ENCODE data around the gene PALM3.

The PALM3 gene

DNA sequence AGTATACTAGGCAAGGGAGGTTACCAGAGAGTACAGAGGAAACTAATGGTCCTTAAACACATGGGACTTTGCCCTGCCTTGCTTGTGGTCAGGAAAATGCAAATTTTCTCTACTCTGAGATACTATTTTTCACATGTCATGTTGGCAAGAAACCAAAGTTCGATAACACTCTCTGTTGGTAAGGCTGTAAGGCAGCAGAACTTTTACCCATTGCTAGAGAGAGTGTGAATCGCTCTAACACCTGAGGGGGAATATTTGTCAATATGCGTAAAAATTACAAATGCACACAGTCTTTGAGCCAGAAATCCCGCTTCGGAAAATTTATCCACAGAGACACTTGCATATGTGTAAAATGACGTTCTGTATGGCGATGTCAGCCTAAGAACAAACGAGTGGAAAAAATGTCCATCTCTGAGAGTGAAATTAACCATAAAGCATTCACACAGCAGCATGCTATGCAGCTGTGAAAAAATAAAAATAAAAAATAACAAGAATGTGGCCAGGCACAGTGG lies 46.3 kb downstream of the PALM3 start:
- no peak for TF ChIP-seq CSDC2 (CRISPR knock-in tag; IDR thresholded peaks at IDR 0.05)
- no peak for TF ChIP-seq ZNF70 (CRISPR knock-in tag; IDR thresholded peaks at IDR 0.05)
- TF ChIP-seq ZNF565 (CRISPR knock-in tag; conservative IDR thresholded peaks at IDR 0.05; ENCODE audit: low read depth): no peak
- no peak for TF ChIP-seq RARB (CRISPR knock-in tag; IDR thresholded peaks at IDR 0.05)
- TF ChIP-seq OSR1 (CRISPR knock-in tag; IDR thresholded peaks at IDR 0.05): no peak
- TF ChIP-seq, protein P1, sequence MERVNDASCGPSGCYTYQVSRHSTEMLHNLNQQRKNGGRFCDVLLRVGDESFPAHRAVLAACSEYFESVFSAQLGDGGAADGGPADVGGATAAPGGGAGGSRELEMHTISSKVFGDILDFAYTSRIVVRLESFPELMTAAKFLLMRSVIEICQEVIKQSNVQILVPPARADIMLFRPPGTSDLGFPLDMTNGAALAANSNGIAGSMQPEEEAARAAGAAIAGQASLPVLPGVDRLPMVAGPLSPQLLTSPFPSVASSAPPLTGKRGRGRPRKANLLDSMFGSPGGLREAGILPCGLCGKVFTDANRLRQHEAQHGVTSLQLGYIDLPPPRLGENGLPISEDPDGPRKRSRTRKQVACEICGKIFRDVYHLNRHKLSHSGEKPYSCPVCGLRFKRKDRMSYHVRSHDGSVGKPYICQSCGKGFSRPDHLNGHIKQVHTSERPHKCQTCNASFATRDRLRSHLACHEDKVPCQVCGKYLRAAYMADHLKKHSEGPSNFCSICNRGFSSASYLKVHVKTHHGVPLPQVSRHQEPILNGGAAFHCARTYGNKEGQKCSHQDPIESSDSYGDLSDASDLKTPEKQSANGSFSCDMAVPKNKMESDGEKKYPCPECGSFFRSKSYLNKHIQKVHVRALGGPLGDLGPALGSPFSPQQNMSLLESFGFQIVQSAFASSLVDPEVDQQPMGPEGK (CRISPR knock-in tag; IDR thresholded peaks at IDR 0.05; ENCODE audit: borderline replicate concordance): no peak
- TF ChIP-seq PPARA (CRISPR knock-in tag; IDR thresholded peaks at IDR 0.05; ENCODE audit: borderline replicate concordance): no peak
- TF ChIP-seq ZFP30 (CRISPR knock-in tag; IDR thresholded peaks at IDR 0.05): no peak
- no peak for TF ChIP-seq TOX (CRISPR knock-in tag; IDR thresholded peaks at IDR 0.05; ENCODE audit: borderline replicate concordance)
- TF ChIP-seq SNAI2 (CRISPR knock-in tag; IDR thresholded peaks at IDR 0.05): no peak
- TF ChIP-seq, protein P2, sequence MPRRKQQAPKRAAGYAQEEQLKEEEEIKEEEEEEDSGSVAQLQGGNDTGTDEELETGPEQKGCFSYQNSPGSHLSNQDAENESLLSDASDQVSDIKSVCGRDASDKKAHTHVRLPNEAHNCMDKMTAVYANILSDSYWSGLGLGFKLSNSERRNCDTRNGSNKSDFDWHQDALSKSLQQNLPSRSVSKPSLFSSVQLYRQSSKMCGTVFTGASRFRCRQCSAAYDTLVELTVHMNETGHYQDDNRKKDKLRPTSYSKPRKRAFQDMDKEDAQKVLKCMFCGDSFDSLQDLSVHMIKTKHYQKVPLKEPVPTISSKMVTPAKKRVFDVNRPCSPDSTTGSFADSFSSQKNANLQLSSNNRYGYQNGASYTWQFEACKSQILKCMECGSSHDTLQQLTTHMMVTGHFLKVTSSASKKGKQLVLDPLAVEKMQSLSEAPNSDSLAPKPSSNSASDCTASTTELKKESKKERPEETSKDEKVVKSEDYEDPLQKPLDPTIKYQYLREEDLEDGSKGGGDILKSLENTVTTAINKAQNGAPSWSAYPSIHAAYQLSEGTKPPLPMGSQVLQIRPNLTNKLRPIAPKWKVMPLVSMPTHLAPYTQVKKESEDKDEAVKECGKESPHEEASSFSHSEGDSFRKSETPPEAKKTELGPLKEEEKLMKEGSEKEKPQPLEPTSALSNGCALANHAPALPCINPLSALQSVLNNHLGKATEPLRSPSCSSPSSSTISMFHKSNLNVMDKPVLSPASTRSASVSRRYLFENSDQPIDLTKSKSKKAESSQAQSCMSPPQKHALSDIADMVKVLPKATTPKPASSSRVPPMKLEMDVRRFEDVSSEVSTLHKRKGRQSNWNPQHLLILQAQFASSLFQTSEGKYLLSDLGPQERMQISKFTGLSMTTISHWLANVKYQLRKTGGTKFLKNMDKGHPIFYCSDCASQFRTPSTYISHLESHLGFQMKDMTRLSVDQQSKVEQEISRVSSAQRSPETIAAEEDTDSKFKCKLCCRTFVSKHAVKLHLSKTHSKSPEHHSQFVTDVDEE (CRISPR knock-in tag; IDR thresholded peaks at IDR 0.05): no peak
- TF ChIP-seq GLIS3 (CRISPR knock-in tag; IDR thresholded peaks at IDR 0.05): no peak
- TF ChIP-seq BACH2 (CRISPR knock-in tag; IDR thresholded peaks at IDR 0.05; ENCODE audit: borderline replicate concordance): no peak
- no peak for ATAC-seq

DNA sequence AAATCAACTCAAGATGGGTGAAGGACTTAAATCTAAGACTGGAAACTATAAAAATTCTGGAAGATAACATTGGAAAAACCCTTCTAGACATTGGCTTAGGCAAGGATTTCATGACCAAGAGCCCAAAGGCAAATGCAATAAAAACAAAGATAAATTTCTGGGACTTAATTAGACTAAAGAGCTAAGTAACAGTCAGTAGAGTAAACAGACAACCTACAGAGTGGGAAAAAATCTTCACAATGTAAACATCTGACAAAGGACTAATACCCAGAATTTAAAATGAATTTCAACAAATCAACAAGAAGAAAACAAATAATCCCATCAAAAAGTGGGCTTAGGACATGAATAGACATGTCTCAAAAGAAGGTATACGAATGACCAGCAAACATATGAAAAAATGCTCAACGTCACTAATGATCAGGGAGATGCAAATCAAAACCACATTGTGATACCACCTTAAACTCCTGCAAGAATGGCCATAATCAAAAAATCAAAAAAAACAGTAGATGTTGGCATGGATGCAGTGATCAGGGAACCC lies 49.4 kb downstream of the PALM3 start:
- no peak for TF ChIP-seq BACH2 (CRISPR knock-in tag; IDR thresholded peaks at IDR 0.05; ENCODE audit: borderline replicate concordance)
- no peak for TF ChIP-seq ZFP3 (CRISPR knock-in tag; IDR thresholded peaks at IDR 0.05)
- TF ChIP-seq ARNTL (CRISPR knock-in tag; IDR thresholded peaks at IDR 0.05; ENCODE audit: borderline replicate concordance, low read depth): no peak
- TF ChIP-seq ZC3H10 (CRISPR knock-in tag; IDR thresholded peaks at IDR 0.05): no peak
- TF ChIP-seq SNAI2 (CRISPR knock-in tag; IDR thresholded peaks at IDR 0.05): no peak
- TF ChIP-seq TOX (CRISPR knock-in tag; IDR thresholded peaks at IDR 0.05; ENCODE audit: borderline replicate concordance): no peak
- TF ChIP-seq, protein P3, sequence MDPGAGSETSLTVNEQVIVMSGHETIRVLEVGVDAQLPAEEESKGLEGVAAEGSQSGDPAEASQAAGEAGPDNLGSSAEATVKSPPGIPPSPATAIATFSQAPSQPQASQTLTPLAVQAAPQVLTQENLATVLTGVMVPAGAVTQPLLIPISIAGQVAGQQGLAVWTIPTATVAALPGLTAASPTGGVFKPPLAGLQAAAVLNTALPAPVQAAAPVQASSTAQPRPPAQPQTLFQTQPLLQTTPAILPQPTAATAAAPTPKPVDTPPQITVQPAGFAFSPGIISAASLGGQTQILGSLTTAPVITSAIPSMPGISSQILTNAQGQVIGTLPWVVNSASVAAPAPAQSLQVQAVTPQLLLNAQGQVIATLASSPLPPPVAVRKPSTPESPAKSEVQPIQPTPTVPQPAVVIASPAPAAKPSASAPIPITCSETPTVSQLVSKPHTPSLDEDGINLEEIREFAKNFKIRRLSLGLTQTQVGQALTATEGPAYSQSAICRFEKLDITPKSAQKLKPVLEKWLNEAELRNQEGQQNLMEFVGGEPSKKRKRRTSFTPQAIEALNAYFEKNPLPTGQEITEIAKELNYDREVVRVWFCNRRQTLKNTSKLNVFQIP (CRISPR knock-in tag; IDR thresholded peaks at IDR 0.05; ENCODE audit: borderline replicate concordance, low read depth): no peak
- TF ChIP-seq, protein P4, sequence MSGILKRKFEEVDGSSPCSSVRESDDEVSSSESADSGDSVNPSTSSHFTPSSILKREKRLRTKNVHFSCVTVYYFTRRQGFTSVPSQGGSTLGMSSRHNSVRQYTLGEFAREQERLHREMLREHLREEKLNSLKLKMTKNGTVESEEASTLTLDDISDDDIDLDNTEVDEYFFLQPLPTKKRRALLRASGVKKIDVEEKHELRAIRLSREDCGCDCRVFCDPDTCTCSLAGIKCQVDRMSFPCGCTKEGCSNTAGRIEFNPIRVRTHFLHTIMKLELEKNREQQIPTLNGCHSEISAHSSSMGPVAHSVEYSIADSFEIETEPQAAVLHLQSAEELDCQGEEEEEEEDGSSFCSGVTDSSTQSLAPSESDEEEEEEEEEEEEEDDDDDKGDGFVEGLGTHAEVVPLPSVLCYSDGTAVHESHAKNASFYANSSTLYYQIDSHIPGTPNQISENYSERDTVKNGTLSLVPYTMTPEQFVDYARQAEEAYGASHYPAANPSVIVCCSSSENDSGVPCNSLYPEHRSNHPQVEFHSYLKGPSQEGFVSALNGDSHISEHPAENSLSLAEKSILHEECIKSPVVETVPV (CRISPR knock-in tag; IDR thresholded peaks at IDR 0.05): no peak
- TF ChIP-seq, protein P2 (CRISPR knock-in tag; IDR thresholded peaks at IDR 0.05): no peak
- no peak for ATAC-seq

All from SK-N-SH treated with all-trans-retinoic acid at 6 μM for 48 hours (cell line).